Measurements from ENCODE around the gene CEP126. TPM values are rescaled to one million over a fixed set of nuclear protein-coding genes. Genes with fewer than 3 reads are reported as not detected.

The CEP126 gene
- total and polyA plus RNA-seq, 2 donors (not counting 3 experiments of a cell fraction or from before 2014, with no cell fraction given): 3.6 to 9.1 TPM

GRCh38 chr11:102006835-102007566 lies 92.2 kb downstream of the CEP126 start:
- H3K79me2 ChIP-seq (ENCODE audit: control insufficient read depth, insufficient read depth, low read length): no peaks in the 10 kb centered on the region
- peaks cover 15% of the 10 kb centered on the region for H3K4me1 ChIP-seq (ENCODE audit: control insufficient read depth, extremely low read depth, insufficient read depth, low read length)
- no peak overlapping the region for H3K9ac ChIP-seq (replicated peaks; ENCODE audit: extremely low read depth, insufficient read depth, low read length)
- intact Hi-C loops (cut with micrococcal nuclease): loop anchor here (1.0 kb wide), 1 partner anchor 92 kb away; the partner anchor contains the start of gene CEP126
- no peak for DNase-seq (ENCODE audit: low read depth, low spot score)
- no peak overlapping the region for H2AFZ ChIP-seq (ENCODE audit: low read depth, low read length)
- dilution Hi-C loops (cut with MboI; ENCODE audit: extremely low pct_ligation_motif_present, low sequenced_read_pairs): no loop called here
- BruUV-seq (replicated peaks): no TSS peak
- no peak for FAIRE-seq
- H3K9me1 ChIP-seq (replicated peaks; ENCODE audit: control insufficient read depth, extremely low read depth, insufficient read depth, low read length): no peaks in the 10 kb centered on the region
- no peaks in the 10 kb centered on the region for H3K27me3 ChIP-seq (ENCODE audit: control insufficient read depth in 2 of 2, insufficient read depth in 2 of 2, low read length in 2 of 2)
- TF ChIP-seq EZH2 (IDR thresholded peaks at IDR 0.05; ENCODE audit: borderline replicate concordance, low read depth, low read length, severe bottlenecking): no peak
- TF ChIP-seq FOS (IDR thresholded peaks at IDR 0.05; ENCODE audit: borderline replicate concordance, insufficient read depth, low read length): no peak
- no peak for TF ChIP-seq POLR2AphosphoS5 (IDR thresholded peaks at IDR 0.05; ENCODE audit: insufficient read depth, low read depth, low read length)
- TF ChIP-seq MYC (IDR thresholded peaks at IDR 0.05; ENCODE audit: low read depth, low read length): no peak
- no peak for TF ChIP-seq MAX (IDR thresholded peaks at IDR 0.05; ENCODE audit: insufficient read depth, insufficient read length)
- no peak for TF ChIP-seq JUN (IDR thresholded peaks at IDR 0.05; ENCODE audit: borderline replicate concordance, insufficient read depth, insufficient read length, low read depth)
- no peak for TF ChIP-seq CTCF (IDR thresholded peaks at IDR 0.05; ENCODE audit: extremely low read depth in 1 of 2, insufficient read depth in 1 of 2, low read depth in 1 of 2, low read length in 2 of 2)
- TF ChIP-seq GATA2 (IDR thresholded peaks at IDR 0.05; ENCODE audit: insufficient read depth, insufficient read length, low read depth, low read length): no peak
- TF ChIP-seq POLR2A (IDR thresholded peaks at IDR 0.05; ENCODE audit: low read depth, low read length): no peak
- ChIA-PET POLR2A (interaction anchor here (0.6 to 1.6 kb wide), 2 partner anchors 146 to 185 kb away, joined by 5 to 10 read pairs; no protein-coding TSS in a partner anchor), CTCF (interaction anchor here (0.6 to 16.0 kb wide), 41 partner anchors 10 to 1374 kb away, joined by 3 to 621 read pairs (median 4); partner anchors contain the start of genes ANGPTL5, CEP126 and CFAP300)
- no peak overlapping the region for H3K27ac ChIP-seq (ENCODE audit: insufficient read depth, low read depth, low read length)
- H3K9me3 ChIP-seq (replicated peaks; ENCODE audit: control insufficient read depth, insufficient read depth, low read length): no peaks in the 10 kb centered on the region
- H3K36me3 ChIP-seq (ENCODE audit: control insufficient read depth in 2 of 2, extremely low read depth in 1 of 2, insufficient read depth in 2 of 2, low read length in 2 of 2): no peaks in the 10 kb centered on the region
- H3K4me2 ChIP-seq (ENCODE audit: insufficient read depth, low read length): no peak overlapping the region
- no peaks in the 10 kb centered on the region for H4K20me1 ChIP-seq (replicated peaks; ENCODE audit: control insufficient read depth, extremely low read depth, insufficient read depth, low read length)
- H3K4me3 ChIP-seq (replicated peaks in 1 of 3; ENCODE audit: insufficient read depth in 1 of 3, low read depth in 1 of 3, low read length in 3 of 3): no peak overlapping the region
